Activated T-cell treated with anti-CD3 and anti-CD28 coated beads, Interleukin-2, amount 50 U/mL, for 48 hours (primary cell): ENCODE measurements around the gene FAM76A.
"Not testable (repeated sequence)": the region's sequence is repeated elsewhere in the genome, so short reads cannot be mapped to it uniquely, and the experiment has no call there.

Experiments
- DNase-seq, 2 experiments: peaks; one replicate each; pipeline ENCODE4 v3.0.0-alpha.2; 2020

Gene FAM76A

DNA sequence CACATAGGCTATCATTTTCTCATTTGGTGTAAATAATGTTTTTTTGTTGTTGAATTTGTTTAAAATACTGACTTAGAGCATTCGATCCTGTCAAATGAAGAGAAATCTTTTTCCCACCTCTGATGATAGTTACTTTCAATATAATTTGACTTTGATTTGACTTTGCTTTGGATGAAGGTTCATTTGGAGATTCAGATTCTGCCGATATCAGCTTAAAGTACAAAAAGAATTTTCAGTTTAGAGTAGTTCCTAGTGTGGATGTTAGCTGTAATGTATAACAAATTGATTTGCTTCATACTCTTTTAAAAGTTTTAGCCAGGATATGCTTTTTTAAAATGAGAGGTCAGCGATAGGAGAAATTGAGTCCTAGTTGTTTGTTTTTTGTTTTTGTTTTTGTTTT, 57.2 kb downstream of the FAM76A start:
- no peak for DNase-seq

DNA sequence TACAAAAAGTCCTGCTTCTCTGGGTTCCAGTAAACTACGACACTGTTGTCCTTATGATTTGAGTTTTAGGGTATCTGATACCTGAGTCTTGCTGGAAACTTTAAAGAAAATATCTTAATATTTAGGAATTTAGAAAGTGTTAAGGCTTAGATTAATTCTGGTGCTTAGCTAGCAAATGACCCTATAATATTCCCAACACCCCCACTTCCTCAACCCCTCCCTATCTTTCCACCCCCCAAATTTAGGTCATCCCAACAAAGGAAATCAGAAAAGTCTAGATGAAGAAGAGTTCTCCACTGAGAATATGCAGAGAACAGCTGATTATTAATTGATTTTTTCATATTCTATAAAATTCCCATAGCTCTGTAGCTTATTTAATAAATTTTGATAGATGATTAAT, 58.9 kb downstream of the FAM76A start:
- DNase-seq: no peak

DNA sequence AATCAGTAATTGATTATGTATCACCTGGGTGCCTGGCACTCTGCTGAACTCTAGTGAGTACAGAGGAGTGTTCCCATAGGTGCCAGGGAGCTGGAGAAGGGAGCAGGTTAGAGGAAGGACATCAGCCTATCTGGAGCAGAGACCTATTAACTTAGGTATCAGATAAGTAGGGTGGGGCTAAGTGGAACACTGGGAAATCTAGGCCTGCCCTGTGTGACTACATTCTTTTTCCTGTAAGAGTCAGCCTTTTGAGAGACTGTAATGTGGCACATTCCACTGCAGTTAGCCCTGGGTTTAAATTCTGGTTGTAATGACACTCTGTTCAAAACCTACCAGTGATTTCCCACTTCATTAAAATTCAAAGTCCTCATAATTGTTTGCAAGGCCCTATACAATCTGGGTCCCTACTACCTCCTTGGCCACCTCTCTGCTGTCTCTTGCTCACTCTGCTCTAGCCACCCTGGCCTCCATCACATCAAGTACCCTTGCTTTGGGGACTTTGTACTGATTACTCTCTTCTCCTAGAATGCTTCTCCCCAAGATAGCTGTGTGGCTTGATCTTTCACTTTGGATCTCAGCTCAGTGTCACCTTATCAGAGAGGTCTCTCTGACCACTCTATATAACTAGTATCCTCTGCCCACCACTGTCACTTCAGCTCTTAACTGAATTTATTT, 60.2 kb downstream of the FAM76A start:
- no peak for DNase-seq

DNA sequence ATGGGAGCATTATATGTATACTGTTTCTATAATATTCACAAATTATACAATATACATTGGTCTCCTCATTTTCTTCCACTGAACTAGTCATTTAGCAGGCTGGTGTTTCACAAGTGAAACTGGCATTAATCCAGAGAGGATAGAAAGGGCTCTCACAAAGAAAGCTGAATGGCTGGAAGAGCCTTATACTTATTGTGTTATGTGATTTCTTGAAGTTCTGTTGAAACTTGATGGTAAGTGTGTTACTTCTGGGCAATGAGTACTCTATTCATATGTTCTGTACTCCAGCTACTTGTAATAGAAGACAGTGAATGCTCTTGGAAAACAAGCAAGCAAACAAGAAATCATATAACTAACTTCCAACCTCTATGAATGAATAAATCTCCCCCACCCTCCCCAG, 62.1 kb downstream of the FAM76A start:
- no peak for DNase-seq

DNA sequence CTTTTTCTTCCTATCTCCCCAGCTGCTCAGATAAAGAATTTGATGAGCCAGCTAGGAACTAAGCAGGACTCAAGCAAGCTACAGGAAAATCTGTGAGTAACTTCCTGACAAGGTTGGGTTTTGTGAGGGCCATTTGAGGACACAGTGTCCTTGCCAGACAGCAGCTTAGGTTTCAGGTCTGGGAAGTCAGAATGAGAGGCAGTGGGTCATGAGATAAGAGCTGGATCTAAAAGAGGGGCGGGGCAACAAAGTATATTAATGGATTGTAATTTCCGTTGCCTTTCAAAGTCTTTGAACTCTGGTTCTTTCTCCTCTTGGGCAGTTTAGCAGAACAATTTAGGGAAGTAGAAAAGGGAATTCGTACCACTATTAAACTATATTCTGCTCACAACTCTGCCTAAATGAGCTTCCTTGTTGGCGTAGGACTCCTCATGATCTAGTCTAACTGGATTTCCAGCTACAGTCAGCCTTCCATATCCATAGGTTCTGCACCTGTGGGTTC, 63.8 kb downstream of the FAM76A start:
- no peak for DNase-seq

DNA sequence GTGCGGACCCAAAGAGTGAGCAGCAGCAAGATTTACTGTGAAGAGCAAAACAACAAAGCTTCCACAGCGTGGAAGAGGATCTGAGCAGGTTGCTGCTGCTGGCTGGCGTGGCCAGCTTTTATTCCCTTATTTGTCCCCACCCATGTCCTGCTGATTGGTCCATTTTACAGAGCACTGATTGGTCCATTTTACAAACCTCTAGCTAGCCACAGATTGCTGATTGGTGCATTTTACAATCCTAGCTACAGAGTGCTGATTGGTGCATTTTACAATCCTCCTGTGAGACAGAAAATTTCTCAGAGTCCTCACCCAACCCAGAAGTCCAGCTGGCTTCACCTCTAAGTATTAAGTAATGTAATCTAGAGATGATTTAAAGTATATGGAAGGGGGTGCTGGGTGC, 64.5 kb downstream of the FAM76A start:
- not testable (repeated sequence) for DNase-seq

DNA sequence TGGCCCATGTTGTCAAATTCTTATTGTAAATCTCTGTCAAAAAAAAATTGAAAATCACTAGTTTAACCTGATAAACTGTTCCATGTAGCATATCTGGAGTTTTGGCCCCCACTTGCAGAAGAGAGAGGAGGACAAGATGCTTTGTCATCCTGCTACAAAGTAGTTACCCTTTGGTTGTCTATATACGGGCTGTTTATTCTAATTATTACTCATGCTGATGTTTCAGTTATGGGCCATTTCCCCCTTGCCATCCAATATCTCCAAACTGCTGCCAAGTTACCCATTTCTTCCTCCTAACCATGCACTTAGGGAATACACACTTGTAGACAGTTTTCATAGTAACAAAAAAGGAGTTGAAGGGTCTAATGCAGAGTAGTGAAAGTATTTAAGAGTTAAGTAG, 69.8 kb downstream of the FAM76A start:
- DNase-seq: no peak

DNA sequence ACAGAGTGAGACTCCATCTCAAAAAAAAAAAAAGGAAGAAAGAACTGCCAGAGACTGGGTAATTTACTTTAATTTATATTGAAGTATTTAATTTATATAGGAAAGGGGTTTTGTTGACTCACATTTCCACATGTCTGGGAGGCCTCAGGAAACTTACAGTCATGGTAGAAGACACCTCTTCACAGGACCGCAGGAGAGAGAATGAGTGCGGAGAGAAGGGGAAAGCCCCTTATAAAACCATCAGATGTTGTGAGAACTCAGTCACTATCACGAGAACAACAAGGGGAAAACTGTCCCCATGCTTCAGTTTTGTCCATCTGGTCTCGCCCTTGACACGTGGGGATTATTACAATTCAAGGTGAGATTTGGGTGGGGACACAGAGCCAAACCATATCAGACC, 79.0 kb downstream of the FAM76A start:
- no peak for DNase-seq

DNA sequence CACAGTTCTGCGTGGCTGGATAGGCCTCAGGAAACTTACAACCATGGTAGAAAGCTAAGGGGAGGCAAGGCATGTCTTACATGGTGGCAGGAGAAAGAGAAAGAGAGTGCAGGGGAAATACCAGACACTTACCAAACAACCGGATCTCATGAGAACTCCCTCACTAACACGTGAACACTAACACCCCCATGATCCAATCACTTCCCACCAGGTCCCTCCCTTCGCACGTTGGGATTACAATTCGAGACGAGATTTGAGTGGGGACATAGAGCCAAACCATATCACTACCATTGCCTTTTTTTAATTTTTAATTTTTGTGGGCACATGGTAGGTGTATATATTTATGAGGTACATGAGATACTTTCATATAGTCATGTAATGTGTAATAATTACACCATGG, 81.0 kb downstream of the FAM76A start:
- no peak for DNase-seq

DNA sequence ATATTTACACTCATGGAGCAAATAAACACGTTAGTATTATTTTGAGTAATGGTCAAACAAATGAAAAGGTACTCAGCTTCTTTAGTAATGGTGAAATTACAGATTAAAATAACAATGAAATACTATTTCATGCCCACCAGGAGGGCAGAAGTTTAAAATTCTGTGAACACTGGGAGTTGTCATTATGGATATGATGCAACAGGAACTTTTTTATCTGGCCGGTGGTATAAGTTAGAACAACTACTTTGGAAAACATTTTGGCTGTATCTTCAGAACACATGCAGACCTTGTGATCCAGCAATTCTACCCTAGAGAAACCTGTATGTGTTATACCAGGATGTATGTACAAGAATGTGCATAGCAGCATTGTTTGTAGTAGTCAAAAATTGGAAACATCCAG, 81.6 kb downstream of the FAM76A start:
- DNase-seq: no peak

DNA sequence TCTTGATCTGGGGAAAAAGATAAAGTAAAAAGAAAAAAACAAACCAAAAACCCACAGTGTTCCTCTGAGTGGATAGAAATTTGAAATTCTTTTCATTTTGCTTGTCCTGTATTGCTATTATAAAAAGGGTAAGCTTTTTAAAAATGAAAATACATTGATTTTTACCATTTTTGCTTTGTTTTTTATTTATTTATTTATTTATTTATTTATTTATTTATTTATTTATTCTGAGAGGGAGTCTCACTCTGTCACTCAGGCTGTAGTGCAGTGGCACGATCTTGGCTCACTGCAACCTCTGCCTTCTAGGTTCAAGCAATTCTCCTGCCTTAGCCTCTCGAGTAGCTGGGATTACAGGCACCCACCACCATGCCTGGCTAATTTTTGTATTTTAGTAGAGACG, 82.4 kb downstream of the FAM76A start:
- DNase-seq: not testable (repeated sequence)

DNA sequence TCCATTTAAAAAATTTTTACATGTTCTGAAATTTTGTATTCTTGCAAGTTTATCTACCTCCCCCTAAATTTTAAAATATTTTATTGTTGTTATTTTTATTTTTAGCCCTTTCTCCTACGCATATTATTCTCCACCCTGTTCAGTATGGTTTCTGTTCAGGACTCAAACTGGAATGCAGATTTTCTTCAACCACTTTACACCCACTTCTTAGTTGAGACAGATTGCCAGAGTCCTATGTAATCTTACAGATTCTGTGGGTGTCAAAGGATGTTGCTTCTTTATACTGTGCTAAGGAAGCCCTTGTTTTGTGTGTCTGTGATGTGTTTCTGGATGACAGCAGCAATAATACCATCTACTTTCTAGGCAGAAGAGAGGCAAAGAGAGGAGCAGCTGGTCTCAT, 84.1 kb downstream of the FAM76A start:
- no peak for DNase-seq

DNA sequence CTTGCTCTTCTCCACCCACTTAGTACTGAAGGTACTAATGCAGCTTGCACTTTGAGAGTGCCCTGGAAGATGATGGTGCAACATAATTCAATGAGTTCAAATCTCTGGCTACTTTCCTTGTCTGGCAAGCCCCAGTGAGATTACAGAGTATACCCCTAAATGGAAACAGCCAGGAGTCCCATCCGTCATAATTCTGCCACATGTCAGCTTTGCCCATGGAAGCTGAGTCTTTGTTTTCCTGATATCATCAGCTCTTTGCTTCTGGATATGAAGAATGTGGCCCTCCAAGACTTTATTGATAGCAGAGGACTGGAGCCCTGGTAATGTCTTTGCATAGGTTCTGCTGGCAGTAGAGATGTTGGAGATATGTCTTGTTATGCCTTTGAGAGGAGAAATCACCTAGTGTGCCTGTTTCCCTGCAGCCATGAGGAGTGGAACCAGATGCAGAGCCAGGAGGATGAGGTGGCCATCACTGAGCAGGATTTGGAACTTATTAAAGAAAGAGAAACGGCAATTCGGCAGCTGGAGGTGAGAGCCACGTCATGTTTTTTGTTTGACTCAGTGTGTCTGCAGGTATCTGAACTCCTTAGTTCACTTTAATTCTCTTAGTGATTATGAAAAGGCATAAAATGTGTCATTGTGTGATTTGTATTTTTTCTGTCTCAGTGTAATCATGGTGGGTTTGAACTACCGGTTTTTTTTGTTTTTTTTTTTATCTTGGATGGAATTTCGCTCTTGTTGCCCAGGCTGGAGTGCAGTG, 86.2 kb downstream of the FAM76A start:
- DNase-seq: no peak
